T-helper 2 cell treated with Interferon-gamma antibody and Interleukin-4, amounts not matched to agents 100 ng/mL and 5 ng/mL, for 36 hours (primary cell): Measurements from ENCODE around the gene ADCY2. TPM values are rescaled to one million over a fixed set of nuclear protein-coding genes. Genes with fewer than 3 reads are reported as not detected.
"Not testable (repeated sequence)": the region's sequence is repeated elsewhere in the genome, so short reads cannot be mapped to it uniquely, and the experiment has no call there.

ENCODE experiments used
- intact Hi-C: fragments of 100-400 bp; cut with micrococcal nuclease; formaldehyde crosslinking; loops from one replicate; pipeline ENCODE4 v1.15.1; 2023
- total RNA-seq: library from RNA; stranded (reverse); gene quantifications from 2 replicates; pipeline ENCODE4 v1.2.3, GENCODE V29; 2022

Gene ADCY2
- total RNA-seq, 1 donor from 2014 or later: not detected

DNA sequence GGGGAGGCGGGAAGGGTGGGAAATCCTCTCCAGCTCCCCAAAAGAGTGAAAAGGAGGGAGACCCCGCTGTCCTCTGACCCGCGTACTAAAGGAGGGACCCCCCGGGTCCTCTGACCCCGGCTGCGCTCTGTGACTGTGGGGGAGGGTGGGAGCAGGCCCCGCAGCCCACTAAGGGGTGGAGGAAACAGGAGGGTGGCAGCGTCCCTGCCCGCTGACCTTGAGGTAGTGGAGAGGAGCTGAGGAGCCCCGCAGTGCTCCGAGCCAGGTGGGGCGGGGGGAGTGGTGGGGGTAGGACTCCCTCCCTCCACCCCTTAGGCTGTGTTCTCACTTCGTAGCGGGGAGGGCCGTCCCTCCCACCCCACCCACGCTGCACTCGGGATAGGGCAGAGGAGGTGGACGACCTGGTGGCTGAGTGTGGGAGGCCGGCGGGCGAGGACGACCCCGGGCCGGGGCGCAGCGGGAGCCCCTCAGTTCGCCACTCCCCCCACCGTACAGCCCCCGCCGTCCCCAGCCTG, 449 bp upstream of the ADCY2 start:
- intact Hi-C loops: no loop called here

DNA sequence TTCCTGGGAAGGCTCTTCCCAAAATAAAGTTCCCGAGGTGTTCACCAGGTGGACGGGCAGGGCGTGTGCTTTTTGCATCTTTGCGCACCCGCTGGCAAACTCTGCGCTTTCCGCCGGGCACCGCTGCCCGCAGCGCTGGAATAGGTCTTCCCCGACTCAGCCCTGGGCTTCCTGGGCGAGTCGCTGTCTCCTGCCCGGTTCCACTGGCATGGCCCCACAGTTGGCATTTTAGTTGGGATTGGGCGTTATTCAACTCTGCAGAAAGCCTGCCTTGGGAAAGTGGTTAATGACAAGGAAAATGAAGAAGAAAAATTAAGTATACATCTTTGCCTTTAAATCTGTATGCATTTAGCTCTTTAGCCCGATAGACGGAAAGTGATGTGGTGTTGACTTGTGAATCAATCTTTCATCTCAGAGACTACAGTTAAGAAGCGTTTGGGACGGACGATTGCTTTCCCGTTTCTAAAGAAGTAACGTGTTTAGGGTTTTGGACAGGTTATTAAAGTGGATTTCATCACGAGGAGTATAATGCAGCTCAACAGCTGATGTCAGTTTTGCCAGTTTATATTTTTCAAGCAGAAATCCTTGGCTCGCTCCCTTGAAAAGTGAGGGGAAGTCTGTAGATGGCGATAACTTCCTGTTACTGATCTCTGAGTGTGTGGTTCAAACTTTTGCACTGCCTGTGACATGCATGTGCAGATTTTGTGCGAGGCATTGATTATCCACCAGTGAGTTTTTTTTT, 946 bp downstream of the ADCY2 start:
- intact Hi-C loops: no loop called here

DNA sequence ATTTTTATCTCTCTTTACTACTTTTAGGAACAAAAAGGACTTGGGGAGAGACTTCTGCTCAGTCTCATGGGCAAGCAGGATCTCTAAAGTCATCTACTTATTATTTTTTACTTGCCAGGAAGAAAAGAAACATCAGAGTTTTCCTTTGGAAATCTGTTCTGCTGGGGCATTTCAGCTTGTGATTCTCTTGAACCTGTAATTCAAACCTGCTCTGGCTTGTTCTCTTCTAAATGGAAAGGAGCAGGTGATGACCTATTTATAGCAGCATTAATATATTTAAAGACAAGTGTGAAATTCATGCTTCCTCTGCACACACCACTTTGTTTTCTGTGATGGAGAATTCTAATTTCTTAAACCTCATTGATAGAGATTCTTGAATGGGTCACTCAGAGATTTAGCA, 2.0 kb downstream of the ADCY2 start:
- intact Hi-C loops: no loop called here

- intact Hi-C loops: no loop called here
These were observed 2.8 kb downstream of the ADCY2 start for GRCh38 chr5:7398596-7399280.

DNA sequence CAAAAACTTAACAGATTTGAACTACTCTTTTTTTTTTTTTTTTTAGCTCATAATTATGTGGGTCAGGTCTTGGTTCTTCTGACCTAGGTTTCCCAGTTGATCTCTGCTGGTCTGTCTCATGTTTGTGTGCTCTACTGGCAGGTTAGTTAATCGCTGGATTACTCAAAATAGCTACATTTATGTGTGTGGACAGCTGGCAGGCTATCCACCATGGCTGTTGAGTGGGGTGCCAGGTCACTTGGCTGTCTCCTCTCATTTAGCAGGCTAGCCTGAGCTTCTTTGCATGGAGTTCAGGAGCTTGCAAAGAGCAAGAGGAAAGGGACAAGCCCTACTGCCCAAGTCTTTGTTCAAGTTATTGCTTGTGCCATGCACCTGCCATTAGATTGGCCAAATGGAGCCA, 9.3 kb downstream of the ADCY2 start:
- intact Hi-C loops: no loop called here

DNA sequence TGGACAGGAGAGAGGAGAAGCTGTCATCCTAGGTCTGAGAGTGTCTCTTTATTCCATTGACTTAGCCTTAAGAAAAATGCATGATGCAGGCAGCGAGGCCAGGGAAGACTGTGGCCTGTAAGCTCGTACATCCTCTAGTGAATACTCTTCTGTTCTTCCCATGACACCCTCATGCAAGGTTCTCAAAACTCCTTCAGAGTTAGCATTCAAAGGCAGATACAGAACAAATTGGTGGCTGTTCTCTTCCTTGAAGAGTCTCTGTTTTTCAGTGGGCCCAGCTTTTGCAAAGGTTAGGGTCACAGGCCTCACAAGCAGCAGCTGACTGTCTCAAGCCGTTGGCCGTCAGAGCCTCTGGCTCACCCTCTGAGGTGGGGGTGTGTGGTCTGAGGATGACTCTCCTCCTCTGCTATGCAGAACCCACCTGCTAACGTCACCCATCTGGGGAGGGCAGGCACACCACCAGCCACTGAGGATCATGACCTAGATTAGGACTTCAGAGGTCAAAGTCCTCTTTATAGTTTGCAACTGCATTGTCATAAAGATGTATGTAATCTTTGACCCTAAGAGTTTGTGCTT, 15.1 kb downstream of the ADCY2 start:
- intact Hi-C loops: no loop called here

DNA sequence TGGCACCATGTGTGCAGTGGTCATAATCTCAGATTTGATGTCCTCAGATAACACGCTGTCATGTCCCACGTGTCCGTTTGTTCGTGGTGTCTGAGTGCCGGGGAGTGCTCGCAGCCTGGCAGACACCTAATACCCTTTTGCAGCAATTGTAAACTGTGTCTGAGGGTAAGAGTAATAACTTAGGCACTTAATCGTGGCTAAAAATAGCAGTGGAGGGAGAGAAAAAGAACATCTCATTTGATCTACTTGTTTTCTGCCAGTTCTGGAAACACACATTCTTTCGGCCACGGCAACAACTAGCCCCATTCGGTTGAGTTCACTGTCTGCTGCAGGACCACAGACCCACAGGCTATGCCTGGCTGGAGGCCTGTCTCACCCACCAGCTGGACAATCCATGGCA, 16.5 kb downstream of the ADCY2 start:
- intact Hi-C loops: no loop called here

DNA sequence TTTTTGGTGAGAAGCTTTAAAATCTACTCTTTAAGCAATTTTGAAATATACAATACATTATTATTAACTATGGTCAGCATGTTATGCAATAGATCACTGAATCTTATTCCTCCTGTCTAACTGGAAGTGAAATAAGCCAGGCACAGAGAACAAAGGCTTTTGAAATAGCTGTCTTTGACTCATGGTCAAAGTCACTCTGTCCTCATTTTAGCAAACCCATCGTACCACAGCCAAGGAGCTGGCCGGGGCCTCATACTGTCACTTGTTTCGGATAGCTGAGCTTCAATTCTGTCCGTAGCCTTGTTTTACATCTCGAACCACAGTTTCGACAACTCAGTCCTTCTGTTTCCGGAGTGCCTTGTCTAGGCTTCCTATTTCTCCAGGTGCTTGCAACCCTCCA, 19.2 kb downstream of the ADCY2 start:
- intact Hi-C loops: no loop called here

- intact Hi-C loops: no loop called here
These were observed 19.9 kb downstream of the ADCY2 start for GRCh38 chr5:7415587-7416535.

- intact Hi-C loops: no loop called here
These were observed 22.3 kb downstream of the ADCY2 start for GRCh38 chr5:7418276-7418675.

GRCh38 chr5:7419367-7419766, 23.4 kb downstream of the ADCY2 start:
- intact Hi-C loops: no loop called here

DNA sequence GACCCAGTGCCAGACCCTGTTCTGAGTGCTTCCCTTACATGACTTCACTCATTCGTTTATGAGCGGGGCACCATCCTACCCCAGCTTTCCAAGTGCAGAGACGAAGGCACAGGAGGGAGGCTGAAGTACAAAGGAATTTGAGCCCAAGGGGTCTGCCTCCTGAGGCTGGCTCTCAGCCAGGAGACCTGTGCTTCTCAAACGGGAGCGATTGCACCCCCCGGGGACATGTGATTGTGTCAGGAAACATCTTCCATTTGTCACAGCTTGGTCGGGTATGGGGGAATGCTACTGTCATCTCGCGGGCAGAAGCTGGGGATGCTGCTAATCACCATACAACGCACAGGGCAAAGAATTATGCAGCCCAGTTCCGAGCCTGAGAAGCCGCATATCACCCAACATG, 23.9 kb downstream of the ADCY2 start:
- intact Hi-C loops: no loop called here

- intact Hi-C loops: no loop called here
These were observed 24.8 kb downstream of the ADCY2 start for GRCh38 chr5:7420510-7421280.

GRCh38 chr5:7422316-7423106, 26.6 kb downstream of the ADCY2 start:
- intact Hi-C loops: no loop called here

GRCh38 chr5:7423231-7423630, 27.3 kb downstream of the ADCY2 start:
- intact Hi-C loops: not testable (repeated sequence)

DNA sequence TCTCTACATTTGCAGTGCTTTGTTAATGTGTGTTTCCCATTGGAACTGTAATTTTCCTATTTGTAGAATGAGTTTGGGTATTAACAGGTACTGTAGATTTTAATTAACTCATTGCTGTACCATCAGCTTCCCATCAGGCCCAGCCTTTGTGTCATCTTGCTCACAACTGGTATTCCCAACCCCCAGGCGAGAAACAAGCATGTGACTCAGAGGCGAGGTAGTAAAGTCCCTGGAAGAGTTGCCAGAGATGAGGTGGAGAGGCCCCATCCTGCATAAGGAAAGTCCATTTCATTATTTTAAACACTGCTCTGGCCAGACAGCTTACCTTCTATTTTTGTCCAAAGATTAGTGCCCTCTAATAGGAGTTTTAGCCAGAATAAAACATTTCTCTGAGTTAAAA, 29.9 kb downstream of the ADCY2 start:
- intact Hi-C loops: no loop called here

DNA sequence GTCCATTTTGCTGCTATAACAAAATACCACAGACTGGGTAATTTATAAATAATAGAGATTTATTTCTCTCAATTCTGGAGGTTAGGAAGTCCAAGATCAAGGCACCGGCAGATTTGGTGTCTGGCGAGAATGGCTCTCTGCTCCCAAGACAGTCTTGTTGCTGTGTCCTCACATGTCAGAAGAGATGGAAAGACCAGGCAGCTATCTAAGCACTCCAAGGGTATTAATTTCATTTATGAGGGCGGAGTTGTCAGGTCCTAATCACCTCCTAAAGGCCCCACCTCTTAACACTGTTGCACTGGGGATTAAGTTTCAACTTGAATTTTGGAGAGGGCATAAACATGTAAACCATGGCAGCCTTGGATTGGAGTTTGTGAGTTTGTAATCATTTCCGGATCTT, 30.3 kb downstream of the ADCY2 start:
- intact Hi-C loops: no loop called here

DNA sequence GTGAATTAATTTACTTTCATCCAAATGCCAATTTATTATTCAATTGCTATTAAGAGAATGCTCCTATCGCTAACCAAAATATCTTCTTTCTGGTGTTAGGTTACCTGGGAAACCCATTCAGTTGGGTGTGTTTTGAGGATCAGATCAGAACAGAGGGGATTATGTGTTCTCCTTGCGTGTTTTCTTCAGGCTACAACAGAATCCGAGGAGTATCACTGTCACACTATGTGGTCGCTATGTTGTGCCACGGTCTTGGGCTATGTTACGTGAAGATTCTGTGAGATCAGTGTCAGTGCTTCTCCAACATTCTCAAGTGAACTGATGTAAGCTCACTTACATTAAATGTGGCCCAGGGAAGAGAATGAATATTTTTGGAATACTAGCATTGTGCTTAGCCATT, 39.0 kb downstream of the ADCY2 start:
- intact Hi-C loops: no loop called here

DNA sequence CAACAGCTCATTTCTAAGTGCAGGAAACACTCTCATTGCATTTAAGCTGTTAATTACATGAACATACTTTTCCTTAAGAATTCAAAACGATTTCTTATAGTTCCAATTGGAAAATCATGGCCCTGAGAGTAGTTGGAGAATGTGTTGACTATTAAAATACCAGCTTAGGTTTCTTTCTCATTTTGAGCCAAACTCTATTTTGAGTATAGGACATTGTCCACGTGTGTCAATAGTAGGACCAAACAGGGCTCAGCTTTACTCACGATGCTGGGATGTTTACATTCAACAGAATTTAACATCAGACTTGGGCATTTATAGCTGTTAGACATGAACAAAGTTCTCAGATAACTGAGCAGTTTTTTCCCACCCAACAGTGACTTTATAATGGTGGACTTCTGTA, 39.6 kb downstream of the ADCY2 start:
- intact Hi-C loops: no loop called here

DNA sequence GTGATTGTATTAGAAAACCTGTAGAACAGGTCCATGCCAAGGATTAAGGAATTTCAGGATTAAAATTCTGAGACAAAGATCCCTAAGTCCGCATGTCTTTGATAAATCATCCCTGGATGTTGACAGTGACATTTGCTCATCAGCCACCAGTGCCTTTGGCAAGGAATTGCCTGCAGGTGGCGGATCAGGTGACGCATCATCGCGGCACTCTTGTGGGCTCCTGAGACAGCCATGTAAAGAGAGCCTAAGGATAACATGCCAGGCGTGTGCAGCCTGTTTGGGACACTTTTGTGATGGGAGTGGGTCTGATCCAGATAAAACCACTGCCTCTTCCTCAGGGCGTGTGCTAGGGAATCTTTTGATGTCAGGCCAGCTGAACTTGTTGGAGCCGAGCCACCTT, 40.6 kb downstream of the ADCY2 start:
- intact Hi-C loops: no loop called here
